Retina (tissue), 1 donor: ENCODE results near the gene MAP1B.

Source experiments
- DNase-seq: peaks from one replicate; pipeline ENCODE4 v3.0.0-alpha.2; 2016

MAP1B gene

GRCh38 chr5:72256536-72256935, 149.3 kb downstream of the MAP1B start:
- DNase-seq = no peak
